SH-SY5Y (cell line): Measurements from ENCODE around the gene OMP.

Experiments used
- GATA2 ChIP-seq: IDR thresholded peaks from 2 replicates; pipeline ENCODE4 v1.6.1; 2011; ENCODE audit warnings: mild to moderate bottlenecking, low read depth, low read length
- GATA3 ChIP-seq: IDR thresholded peaks from 2 replicates; pipeline ENCODE4 v1.6.1; 2011; ENCODE audit warnings: low read depth, mild to moderate bottlenecking, low read length, moderate library complexity

DNA sequence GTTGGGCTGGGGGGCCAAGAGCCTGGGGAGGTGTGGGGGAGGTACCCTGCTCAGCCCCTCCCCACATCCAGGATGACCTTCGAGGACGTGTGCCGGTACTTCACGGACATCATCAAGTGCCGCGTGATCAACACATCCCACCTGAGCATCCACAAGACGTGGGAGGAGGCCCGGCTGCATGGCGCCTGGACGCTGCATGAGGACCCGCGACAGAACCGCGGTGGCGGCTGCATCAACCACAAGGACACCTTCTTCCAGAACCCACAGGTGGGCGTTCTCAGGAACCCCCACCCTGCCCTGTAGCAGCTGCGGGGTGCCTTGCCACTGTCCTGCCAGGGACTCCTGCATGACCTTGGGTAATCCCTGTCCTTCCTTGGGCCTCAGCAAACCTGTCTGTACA is 15.4 kb downstream of the OMP start:
- TF ChIP-seq GATA2 (no peak), GATA3 (no peak)
